Trophoblast cell (in vitro differentiated cells and primary cell): Measurements from ENCODE around the gene MAML1.
"Not testable (repeated sequence)": the region's sequence is repeated elsewhere in the genome, so short reads cannot be mapped to it uniquely, and the experiment has no call there.

Experiments used
- DNase-seq, 2 donors: peaks; one replicate each; pipeline ENCODE4 v3.0.0-alpha.2; 2016
- H2AFZ ChIP-seq: 2 replicates; pipeline ENCODE4 v1.6.1; 2013; ENCODE audit warnings: low read length, moderate library complexity, mild to moderate bottlenecking; ENCODE audit not compliant: insufficient read depth, poor library complexity
- H2AK5ac ChIP-seq: 2 replicates; pipeline ENCODE4 v1.6.1; 2013; ENCODE audit warnings: mild to moderate bottlenecking, low read length
- H2BK120ac ChIP-seq: 2 replicates; pipeline ENCODE4 v1.6.1; 2013; ENCODE audit warnings: low read length, mild to moderate bottlenecking, moderate library complexity; ENCODE audit not compliant: insufficient read depth, poor library complexity
- H2BK12ac ChIP-seq: 2 replicates; pipeline ENCODE4 v1.6.1; 2013; ENCODE audit warnings: mild to moderate bottlenecking, low read length, moderate library complexity
- H2BK5ac ChIP-seq: 2 replicates; pipeline ENCODE4 v1.6.1; 2013; ENCODE audit warnings: low read length, low read depth, moderate library complexity, mild to moderate bottlenecking; ENCODE audit not compliant: poor library complexity
- H3K14ac ChIP-seq: 2 replicates; pipeline ENCODE4 v1.6.1; 2013; ENCODE audit warnings: mild to moderate bottlenecking, low read length
- H3K18ac ChIP-seq: 2 replicates; pipeline ENCODE4 v1.6.1; 2013; ENCODE audit warnings: mild to moderate bottlenecking, low read length
- H3K23ac ChIP-seq: 2 replicates; pipeline ENCODE4 v1.6.1; 2013; ENCODE audit warnings: low read length
- H3K27ac ChIP-seq: 2 replicates; pipeline ENCODE4 v1.5.1; 2013; ENCODE audit warnings: low read depth, mild to moderate bottlenecking, inconsistent platforms, low read length, moderate library complexity
- H3K27me3 ChIP-seq: 2 replicates; pipeline ENCODE4 v1.6.1; 2013; ENCODE audit warnings: inconsistent platforms, mild to moderate bottlenecking, low read length, moderate library complexity; ENCODE audit not compliant: insufficient read depth
- H3K36me3 ChIP-seq, 2 experiments: 1 replicate in 1 of 2; 2 replicates in 1 of 2; pipeline ENCODE4 v1.6.1; 2013; ENCODE audit warnings: low read length in 2 of 2, mild to moderate bottlenecking in 2 of 2, moderate library complexity in 1 of 2; ENCODE audit not compliant: insufficient read depth in 2 of 2, control insufficient read depth in 1 of 2
- H3K4ac ChIP-seq: 2 replicates; pipeline ENCODE4 v1.6.1; 2013; ENCODE audit warnings: low read depth, mild to moderate bottlenecking, low read length, moderate library complexity
- H3K4me1 ChIP-seq, 2 experiments: 1 replicate in 1 of 2; 2 replicates in 1 of 2; pipeline ENCODE4 v1.6.1; 2013; ENCODE audit warnings: low read length in 2 of 2, mild to moderate bottlenecking in 2 of 2, moderate library complexity in 1 of 2; ENCODE audit not compliant: insufficient read depth in 2 of 2, control insufficient read depth in 1 of 2
- H3K4me2 ChIP-seq: 2 replicates; pipeline ENCODE4 v1.6.1; 2013; ENCODE audit warnings: inconsistent platforms, mild to moderate bottlenecking, low read length, moderate library complexity
- H3K4me3 ChIP-seq: 2 replicates; pipeline ENCODE4 v1.5.1; 2013; ENCODE audit warnings: mild to moderate bottlenecking, low read depth, low read length, inconsistent platforms
- H3K79me1 ChIP-seq: one replicate; pipeline ENCODE4 v1.6.1; 2013; ENCODE audit warnings: low read length
- H3K79me2 ChIP-seq: 2 replicates; pipeline ENCODE4 v1.6.1; 2013; ENCODE audit warnings: low read length, mild to moderate bottlenecking; ENCODE audit not compliant: control insufficient read depth, insufficient read depth, poor library complexity
- H3K9ac ChIP-seq: 2 replicates; pipeline ENCODE4 v1.6.1; 2013; ENCODE audit warnings: mild to moderate bottlenecking, low read length
- H3K9me3 ChIP-seq: 2 replicates; pipeline ENCODE4 v1.6.1; 2013; ENCODE audit warnings: low read depth, mild to moderate bottlenecking, control low read depth, inconsistent platforms, low read length; ENCODE audit not compliant: insufficient read depth
- H4K12ac ChIP-seq: 2 replicates; pipeline ENCODE4 v1.6.1; 2013; ENCODE audit warnings: low read depth, mild to moderate bottlenecking, low read length, moderate library complexity
- H4K8ac ChIP-seq: 2 replicates; pipeline ENCODE4 v1.6.1; 2013; ENCODE audit warnings: low read depth, mild to moderate bottlenecking, low read length, moderate library complexity
- H4K91ac ChIP-seq: one replicate; pipeline ENCODE4 v1.6.1; 2013; ENCODE audit warnings: low read depth, mild to moderate bottlenecking, low read length, moderate library complexity
- WGBS: extraction: QIAGEN DNeasy Blood & Tissue Kit; methylation state at CpG from one replicate; pipeline ENCODE4 v1.1.7; 2013; ENCODE audit warnings: missing lambda C conversion rate; ENCODE audit not compliant: insufficient read length, insufficient coverage; ENCODE audit errors: extremely low coverage; 5-methylcytosine and 5-hydroxymethylcytosine counted together

The MAML1 gene

GRCh38 chr5:179697108-179697507 is 35.5 kb upstream of the MAML1 start:
- Histone ChIP-seq H3K4me1 (peaks cover 0 to 3% of the 10 kb centered on the region in 2 experiments), H4K12ac (no peak overlapping the region), H3K23ac (no peak overlapping the region), H3K27ac (no peak overlapping the region), H3K14ac (no peak overlapping the region), H4K8ac (peak overlapping the region; percentile 7), H3K9me3 (no peaks in the 10 kb centered on the region), H3K79me1 (peaks cover 15% of the 10 kb centered on the region), H2AK5ac (no peak overlapping the region), H3K18ac (no peak overlapping the region), H4K91ac (no peak overlapping the region), H2AFZ (no peak overlapping the region), H3K27me3 (no peaks in the 10 kb centered on the region), H3K79me2 (peaks cover 26% of the 10 kb centered on the region), H2BK5ac (no peak overlapping the region), H2BK120ac (no peak overlapping the region), H3K4ac (no peak overlapping the region), H3K9ac (no peak overlapping the region), H3K4me2 (no peak overlapping the region), H3K36me3 (peaks cover 3 to 4% of the 10 kb centered on the region in 2 experiments), H3K4me3 (no peak overlapping the region), H2BK12ac (no peak overlapping the region)
- no CpG with 5 or more reads among the region's 2 CpGs for WGBS
- DNase-seq, result no peak

GRCh38 chr5:179697543-179697942 is 35.1 kb upstream of the MAML1 start:
- H4K8ac ChIP-seq, result peak overlapping the region; percentile 77
- not testable (repeated sequence) for H3K14ac ChIP-seq, DNase-seq, H3K23ac ChIP-seq, H3K27me3 ChIP-seq, H2AFZ ChIP-seq, H3K4ac ChIP-seq, H3K9me3 ChIP-seq, H3K36me3 ChIP-seq, H3K4me1 ChIP-seq, H2AK5ac ChIP-seq, H3K9ac ChIP-seq, H4K12ac ChIP-seq, H2BK12ac ChIP-seq, H3K18ac ChIP-seq, H3K4me3 ChIP-seq
- peaks cover 15% of the 10 kb centered on the region for H3K79me1 ChIP-seq
- peak overlapping the region; percentile 76 for H2BK120ac ChIP-seq
- H2BK5ac ChIP-seq, result peak overlapping the region; percentile 42
- peak overlapping the region; percentile 98 for H3K27ac ChIP-seq
- peak overlapping the region; percentile 80 for H4K91ac ChIP-seq
- WGBS, result no CpG with 5 or more reads among the region's 15 CpGs
- H3K79me2 ChIP-seq, result peaks cover 27% of the 10 kb centered on the region
- H3K4me2 ChIP-seq, result peak overlapping the region; percentile 75

DNA sequence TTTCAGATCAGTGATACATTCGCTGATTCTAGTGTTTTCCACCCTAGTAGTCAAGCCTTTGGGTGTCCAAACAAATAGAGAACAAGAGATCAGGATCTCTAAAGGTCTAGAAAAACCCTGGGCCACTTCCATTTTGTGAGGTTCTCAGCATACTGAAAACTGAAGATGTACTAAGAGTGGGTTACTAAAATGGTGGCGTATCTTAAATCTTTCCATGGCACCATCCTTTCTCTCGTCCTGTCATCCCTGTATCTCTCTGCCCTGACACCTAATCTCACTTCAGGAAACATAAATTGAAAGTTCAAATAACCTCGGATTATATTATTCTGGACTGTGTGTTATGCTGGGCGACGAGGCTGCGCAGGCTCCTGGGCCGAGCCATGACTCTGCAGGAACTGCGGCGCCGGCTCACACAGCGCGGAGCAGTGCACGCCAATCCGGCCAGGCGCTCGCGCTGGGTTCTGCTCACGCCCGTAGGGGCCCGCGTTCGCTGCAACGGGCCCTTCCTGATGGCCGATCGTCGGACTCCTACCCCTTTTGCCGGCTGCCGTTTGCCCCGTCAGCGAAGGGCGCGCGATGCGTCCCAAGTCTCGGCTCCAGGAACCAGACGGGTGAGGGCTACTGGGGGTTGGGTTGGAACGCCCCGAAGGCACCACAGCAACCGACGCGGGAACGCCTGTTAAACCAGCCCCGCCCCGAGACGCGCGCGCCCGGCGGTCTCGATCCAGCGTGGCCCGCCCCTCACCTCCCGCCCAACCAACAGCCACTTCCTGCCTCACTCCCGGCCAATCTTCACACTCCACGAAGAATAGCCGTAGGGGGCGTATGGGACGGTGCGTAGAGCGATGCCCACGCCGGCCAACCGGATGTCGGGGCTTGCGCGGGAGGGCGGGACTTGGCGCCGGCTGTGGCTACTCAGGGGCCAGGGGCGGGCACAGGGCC is 34.4 kb upstream of the MAML1 start:
- no CpG with 5 or more reads among the region's 72 CpGs for WGBS
- Histone ChIP-seq H3K27ac (peak overlapping the region; percentile 98), H4K91ac (peak overlapping the region; percentile 80), H3K18ac (peak overlapping the region; percentile 81), H3K4me1 (peaks cover 0 to 3% of the 10 kb centered on the region in 2 experiments), H2BK5ac (peak overlapping the region; percentile 92), H2BK120ac (peak overlapping the region; percentile 76), H3K4me3 (peak overlapping the region; percentile 99), H3K4ac (peak overlapping the region; percentile 51), H3K9me3 (no peaks in the 10 kb centered on the region), H3K9ac (peak overlapping the region; percentile 93), H4K12ac (peak overlapping the region; percentile 73), H3K36me3 (peaks cover 7 to 12% of the 10 kb centered on the region in 2 experiments), H3K79me2 (peaks cover 30% of the 10 kb centered on the region), H4K8ac (peak overlapping the region; percentile 77), H2BK12ac (no peak overlapping the region), H3K27me3 (no peaks in the 10 kb centered on the region), H3K4me2 (peak overlapping the region; percentile 75), H2AK5ac (peak overlapping the region; percentile 59), H3K79me1 (peaks cover 15% of the 10 kb centered on the region), H3K23ac (no peak overlapping the region), H3K14ac (peak overlapping the region; percentile 88), H2AFZ (peak overlapping the region; percentile 99)
- DNase-seq, result peak; percentile 99 to 100

DNA sequence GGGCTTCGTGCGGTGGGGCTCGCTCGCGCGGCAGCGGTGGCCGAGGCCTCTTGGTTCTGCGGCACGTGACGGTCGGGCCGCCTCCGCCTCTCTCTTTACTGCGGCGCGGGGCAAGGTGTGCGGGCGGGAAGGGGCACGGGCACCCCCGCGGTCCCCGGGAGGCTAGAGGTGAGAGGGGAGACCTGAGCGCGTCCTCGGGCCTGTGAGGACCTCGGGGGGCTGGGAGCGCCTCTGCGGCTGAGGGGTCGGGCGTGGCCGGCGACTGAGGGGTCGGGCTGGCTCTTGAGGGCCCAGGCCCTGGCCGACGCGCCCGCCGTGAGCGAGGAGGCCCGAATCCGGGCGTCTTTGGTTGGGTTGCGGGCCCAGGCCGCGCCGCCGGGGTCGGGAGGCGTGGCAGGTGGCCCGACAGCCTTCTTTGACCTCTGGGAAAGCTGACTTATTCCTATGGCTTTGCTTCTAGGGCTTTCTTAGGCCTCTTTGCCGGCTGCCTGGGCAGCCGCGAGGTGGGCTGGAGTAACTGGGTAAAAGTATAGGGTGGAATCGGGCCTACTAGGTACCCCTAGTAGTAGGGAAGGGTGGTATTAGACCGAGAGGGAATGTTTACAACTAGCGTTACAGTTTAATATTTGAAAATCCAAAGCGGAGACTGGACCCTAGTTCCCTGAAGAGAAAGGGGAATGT is 33.5 kb upstream of the MAML1 start, which contains the start of gene CANX:
CANX (plus strand) TSS at position 33 of the 681 bp plus-strand sequence. CDS start 6,715 bp downstream, outside the sequence.
- Histone ChIP-seq H3K4me3 (peak within 1 kb of the TSS; percentile 99), H3K23ac (no peak within 1 kb of the TSS), H2AFZ (peak within 1 kb of the TSS; percentile 99), H3K36me3 (peaks cover 10 to 13% of the 10 kb centered on the region in 2 experiments), H3K79me2 (peaks cover 31% of the 10 kb centered on the region), H2AK5ac (peak within 1 kb of the TSS; percentile 93), H4K91ac (peak within 1 kb of the TSS; percentile 100), H2BK120ac (peak within 1 kb of the TSS; percentile 99), H3K4me2 (peak within 1 kb of the TSS; percentile 75), H3K27ac (peak within 1 kb of the TSS; percentile 98), H3K9me3 (no peaks in the 10 kb centered on the region), H3K9ac (peak within 1 kb of the TSS; percentile 93), H4K8ac (peak within 1 kb of the TSS; percentile 97), H3K79me1 (peaks cover 15% of the 10 kb centered on the region), H3K27me3 (no peaks in the 10 kb centered on the region), H2BK5ac (peak within 1 kb of the TSS; percentile 92), H2BK12ac (peak within 1 kb of the TSS; percentile 11), H3K14ac (peak within 1 kb of the TSS; percentile 99), H4K12ac (peak within 1 kb of the TSS; percentile 92), H3K18ac (peak within 1 kb of the TSS; percentile 98), H3K4ac (peak within 1 kb of the TSS; percentile 100), H3K4me1 (peaks cover 0 to 3% of the 10 kb centered on the region in 2 experiments)
- DNase-seq, result peak; percentile 14 to 52
- no CpG with 5 or more reads among the region's 58 CpGs for WGBS
